GM18909 (cell line): Measurements from ENCODE around the gene ANKRD60.

ENCODE experiments used
- ATAC-seq: cut with Tn5 transposase; IDR thresholded peaks from one replicate; pipeline ENCODE4 v1.9.1; 2021; ENCODE audit warnings: mild to moderate bottlenecking; ENCODE audit not compliant: unreplicated experiment, poor library complexity

Gene ANKRD60

GRCh38 chr20:58167759-58168158 lies 60.7 kb downstream of the ANKRD60 start:
- no peak for ATAC-seq
